ENCODE measurements around the gene SCAP. TPM values are rescaled to one million over a fixed set of nuclear protein-coding genes. Genes with fewer than 3 reads are reported as not detected.

Gene SCAP
- total RNA-seq, 2 donors from 2014 or later = 103 to 105 TPM

DNA sequence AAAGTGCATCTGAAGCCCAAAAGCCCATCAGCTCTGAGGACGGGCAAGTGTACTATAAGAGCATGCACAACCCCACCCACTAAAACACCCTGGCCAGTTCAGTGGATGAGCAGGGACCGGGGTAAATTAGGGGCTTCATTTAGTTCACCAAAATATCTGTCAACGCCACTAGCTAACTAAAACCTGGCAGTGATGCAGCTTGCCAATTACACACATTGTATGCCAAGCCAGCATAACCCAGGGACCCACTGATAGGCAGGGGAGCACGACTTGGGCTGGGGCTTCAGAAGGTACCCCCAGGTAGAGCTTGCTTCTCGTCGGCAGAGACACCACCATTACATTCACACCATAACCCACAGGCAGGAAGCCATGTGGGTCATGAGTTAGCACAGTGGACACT is 47.9 kb downstream of the SCAP start:
- no peak overlapping the region for H3K27ac ChIP-seq (ENCODE audit: low read depth, low read length)
- H3K9me3 ChIP-seq (ENCODE audit: control insufficient read depth, low read length) = no peaks in the 10 kb centered on the region
- DNase-seq = peak; percentile 13
- Mint-ChIP-seq H3K4me3 (no peak overlapping the region), H3K36me3 (ENCODE audit: low read depth) (peaks cover 40% of the 10 kb centered on the region), H3K27me3 (ENCODE audit: insufficient read depth) (no peaks in the 10 kb centered on the region), H3K9me3 (no peaks in the 10 kb centered on the region), H3K4me1 (peaks cover 7% of the 10 kb centered on the region), H3K27ac (no peak overlapping the region)
- H3K4me3 ChIP-seq (ENCODE audit: low read length) = no peak overlapping the region
- TF ChIP-seq, protein P1, sequence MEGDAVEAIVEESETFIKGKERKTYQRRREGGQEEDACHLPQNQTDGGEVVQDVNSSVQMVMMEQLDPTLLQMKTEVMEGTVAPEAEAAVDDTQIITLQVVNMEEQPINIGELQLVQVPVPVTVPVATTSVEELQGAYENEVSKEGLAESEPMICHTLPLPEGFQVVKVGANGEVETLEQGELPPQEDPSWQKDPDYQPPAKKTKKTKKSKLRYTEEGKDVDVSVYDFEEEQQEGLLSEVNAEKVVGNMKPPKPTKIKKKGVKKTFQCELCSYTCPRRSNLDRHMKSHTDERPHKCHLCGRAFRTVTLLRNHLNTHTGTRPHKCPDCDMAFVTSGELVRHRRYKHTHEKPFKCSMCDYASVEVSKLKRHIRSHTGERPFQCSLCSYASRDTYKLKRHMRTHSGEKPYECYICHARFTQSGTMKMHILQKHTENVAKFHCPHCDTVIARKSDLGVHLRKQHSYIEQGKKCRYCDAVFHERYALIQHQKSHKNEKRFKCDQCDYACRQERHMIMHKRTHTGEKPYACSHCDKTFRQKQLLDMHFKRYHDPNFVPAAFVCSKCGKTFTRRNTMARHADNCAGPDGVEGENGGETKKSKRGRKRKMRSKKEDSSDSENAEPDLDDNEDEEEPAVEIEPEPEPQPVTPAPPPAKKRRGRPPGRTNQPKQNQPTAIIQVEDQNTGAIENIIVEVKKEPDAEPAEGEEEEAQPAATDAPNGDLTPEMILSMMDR (conservative IDR thresholded peaks at IDR 0.05) = no peak
- H3K4me1 ChIP-seq (ENCODE audit: control insufficient read depth, insufficient read depth, low read length) = no peaks in the 10 kb centered on the region
- peaks cover 61% of the 10 kb centered on the region for H3K36me3 ChIP-seq (ENCODE audit: control insufficient read depth, insufficient read depth, low read length)
- no peak overlapping the region for H3K9ac ChIP-seq (ENCODE audit: extremely low read depth, low read length, poor library complexity, severe bottlenecking)
- no peaks in the 10 kb centered on the region for H3K27me3 ChIP-seq (ENCODE audit: control insufficient read depth, insufficient read depth, low read length, poor library complexity, severe bottlenecking)
- 92 to 100% methylated on average over 2 to 6 of the region's 6 CpGs for WGBS, 2 experiments (ENCODE audit: insufficient coverage in 1 of 2, insufficient read length in 1 of 2)

DNA sequence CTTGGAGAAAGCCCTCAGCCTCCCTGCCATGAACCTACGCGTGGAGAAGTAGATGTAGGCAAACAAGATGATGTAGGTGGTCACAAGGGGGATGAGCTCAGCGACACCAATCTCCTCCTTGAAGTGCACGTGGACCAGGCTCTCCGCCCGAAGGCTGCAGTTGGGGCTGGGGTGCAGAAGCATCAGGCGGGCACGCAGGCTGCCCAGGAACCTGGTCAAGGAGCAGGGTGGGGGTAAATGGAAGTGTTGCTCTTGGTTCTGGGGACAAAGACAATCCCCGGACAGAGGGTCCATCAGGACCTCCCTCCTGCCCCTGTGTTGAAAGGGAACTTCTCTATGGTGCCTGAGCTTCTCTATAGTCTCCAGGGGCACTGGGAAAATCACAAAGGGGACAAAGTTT is 49.8 kb downstream of the SCAP start:
- Histone ChIP-seq H3K9ac (ENCODE audit: extremely low read depth, low read length, poor library complexity, severe bottlenecking) (no peak overlapping the region), H3K27ac (ENCODE audit: low read depth, low read length) (no peak overlapping the region), H3K27me3 (ENCODE audit: control insufficient read depth, insufficient read depth, low read length, poor library complexity, severe bottlenecking) (no peaks in the 10 kb centered on the region), H3K9me3 (ENCODE audit: control insufficient read depth, low read length) (no peaks in the 10 kb centered on the region), H3K4me3 (ENCODE audit: low read length) (no peak overlapping the region), H3K36me3 (ENCODE audit: control insufficient read depth, insufficient read depth, low read length) (peaks cover 50% of the 10 kb centered on the region), H3K4me1 (ENCODE audit: control insufficient read depth, insufficient read depth, low read length) (no peaks in the 10 kb centered on the region)
- Mint-ChIP-seq H3K4me3 (no peak overlapping the region), H3K9me3 (no peaks in the 10 kb centered on the region), H3K36me3 (ENCODE audit: low read depth) (peaks cover 37% of the 10 kb centered on the region), H3K4me1 (peaks cover 11% of the 10 kb centered on the region), H3K27ac (peak overlapping the region; percentile 35), H3K27me3 (ENCODE audit: insufficient read depth) (no peaks in the 10 kb centered on the region)
- peak; percentile 12 for DNase-seq
- TF ChIP-seq, protein P1 (conservative IDR thresholded peaks at IDR 0.05) = no peak
- 92 to 96% methylated on average over 6 to 9 of the region's 9 CpGs for WGBS, 2 experiments (ENCODE audit: insufficient coverage in 1 of 2, insufficient read length in 1 of 2)

- 90 to 93% methylated on average over 7 to 11 of the region's 11 CpGs for WGBS, 2 experiments (ENCODE audit: insufficient coverage in 1 of 2, insufficient read length in 1 of 2)
Measured at GRCh38 chr3:47425383-47425778, 50.4 kb downstream of the SCAP start.

More at GRCh38 chr3:47425383-47425778, 50.4 kb downstream of the SCAP start:
- no peaks in the 10 kb centered on the region for H3K27me3 ChIP-seq (ENCODE audit: control insufficient read depth, insufficient read depth, low read length, poor library complexity, severe bottlenecking)
- no peak overlapping the region for H3K4me3 ChIP-seq (ENCODE audit: low read length)
- H3K4me1 Mint-ChIP-seq = peaks cover 11% of the 10 kb centered on the region
- peaks cover 44% of the 10 kb centered on the region for H3K36me3 ChIP-seq (ENCODE audit: control insufficient read depth, insufficient read depth, low read length)
- peak; percentile 38 for DNase-seq
- H3K4me3 Mint-ChIP-seq = no peak overlapping the region
- H3K27ac ChIP-seq (ENCODE audit: low read depth, low read length) = no peak overlapping the region
- no peak overlapping the region for H3K27ac Mint-ChIP-seq
- H3K9ac ChIP-seq (ENCODE audit: extremely low read depth, low read length, poor library complexity, severe bottlenecking) = no peak overlapping the region
- H3K4me1 ChIP-seq (ENCODE audit: control insufficient read depth, insufficient read depth, low read length) = no peaks in the 10 kb centered on the region
- H3K36me3 Mint-ChIP-seq (ENCODE audit: low read depth) = peaks cover 39% of the 10 kb centered on the region
- TF ChIP-seq, protein P1 (conservative IDR thresholded peaks at IDR 0.05) = no peak
- no peaks in the 10 kb centered on the region for H3K27me3 Mint-ChIP-seq (ENCODE audit: insufficient read depth)
- no peaks in the 10 kb centered on the region for H3K9me3 Mint-ChIP-seq
- no peaks in the 10 kb centered on the region for H3K9me3 ChIP-seq (ENCODE audit: control insufficient read depth, low read length)

Measured in endodermal cell (in vitro differentiated cells).